ENCODE results near the gene TMEM163.

DNA sequence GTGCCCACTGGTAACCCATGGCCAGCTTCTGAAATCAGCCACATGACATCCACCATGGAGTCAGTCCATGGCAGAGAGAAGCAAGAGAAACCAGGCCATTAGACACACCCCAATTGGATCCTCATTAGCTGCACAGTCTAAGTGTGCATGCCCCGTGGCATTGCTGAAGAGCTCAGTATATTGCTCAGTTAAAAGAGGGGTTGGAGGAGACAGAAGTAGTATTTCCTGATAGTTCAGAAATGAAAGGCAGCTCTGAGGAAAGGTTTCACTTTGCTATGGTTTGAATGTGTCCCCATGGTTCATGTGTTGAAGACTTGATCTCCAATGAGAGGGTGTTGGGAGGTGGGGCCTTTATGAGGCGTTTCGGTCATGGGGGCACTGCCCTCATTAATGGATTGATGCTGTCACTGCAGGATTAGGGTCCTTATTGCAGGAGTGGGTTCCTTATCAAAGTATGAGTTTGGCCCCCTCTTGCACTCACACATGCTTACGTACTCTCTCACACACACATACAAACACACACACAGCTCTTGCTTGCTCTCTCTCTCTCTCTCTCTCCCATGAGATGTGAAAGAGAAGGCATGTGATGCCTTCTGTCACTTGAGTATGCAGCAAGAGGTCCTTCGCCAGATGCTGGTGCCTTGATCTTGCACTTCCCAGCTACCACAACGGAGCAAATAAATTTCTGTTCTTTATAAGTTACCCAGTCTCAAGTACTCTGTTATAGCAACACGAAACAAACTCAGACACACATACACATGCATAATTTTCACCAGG, 58.0 kb downstream of the TMEM163 start:
- TF ChIP-seq, protein P1, sequence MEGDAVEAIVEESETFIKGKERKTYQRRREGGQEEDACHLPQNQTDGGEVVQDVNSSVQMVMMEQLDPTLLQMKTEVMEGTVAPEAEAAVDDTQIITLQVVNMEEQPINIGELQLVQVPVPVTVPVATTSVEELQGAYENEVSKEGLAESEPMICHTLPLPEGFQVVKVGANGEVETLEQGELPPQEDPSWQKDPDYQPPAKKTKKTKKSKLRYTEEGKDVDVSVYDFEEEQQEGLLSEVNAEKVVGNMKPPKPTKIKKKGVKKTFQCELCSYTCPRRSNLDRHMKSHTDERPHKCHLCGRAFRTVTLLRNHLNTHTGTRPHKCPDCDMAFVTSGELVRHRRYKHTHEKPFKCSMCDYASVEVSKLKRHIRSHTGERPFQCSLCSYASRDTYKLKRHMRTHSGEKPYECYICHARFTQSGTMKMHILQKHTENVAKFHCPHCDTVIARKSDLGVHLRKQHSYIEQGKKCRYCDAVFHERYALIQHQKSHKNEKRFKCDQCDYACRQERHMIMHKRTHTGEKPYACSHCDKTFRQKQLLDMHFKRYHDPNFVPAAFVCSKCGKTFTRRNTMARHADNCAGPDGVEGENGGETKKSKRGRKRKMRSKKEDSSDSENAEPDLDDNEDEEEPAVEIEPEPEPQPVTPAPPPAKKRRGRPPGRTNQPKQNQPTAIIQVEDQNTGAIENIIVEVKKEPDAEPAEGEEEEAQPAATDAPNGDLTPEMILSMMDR (IDR thresholded peaks at IDR 0.05) = no peak
- TF ChIP-seq POLR2A (IDR thresholded peaks at IDR 0.05) = no peak

Measured in body of pancreas (tissue), 4 donors.